Neuron (in vitro differentiated cells): ENCODE measurements around the gene KCTD18.

Experiments
- H2AFZ ChIP-seq: one replicate; pipeline ENCODE4 v1.6.1; 2013; ENCODE audit warnings: low read depth, mild to moderate bottlenecking, inconsistent platforms, low read length, moderate library complexity
- H3K27me3 ChIP-seq: one replicate; pipeline ENCODE4 v1.6.1; 2013; ENCODE audit warnings: low read length; ENCODE audit not compliant: insufficient read depth
- H3K36me3 ChIP-seq: one replicate; pipeline ENCODE4 v1.6.1; 2013; ENCODE audit warnings: low read length; ENCODE audit not compliant: insufficient read depth
- H3K4me1 ChIP-seq: one replicate; pipeline ENCODE4 v1.6.1; 2013; ENCODE audit warnings: low read length; ENCODE audit not compliant: insufficient read depth
- H3K4me3 ChIP-seq: 2 replicates; pipeline ENCODE4 v1.5.1; 2013; ENCODE audit warnings: mild to moderate bottlenecking, low read length, moderate library complexity
- H3K9me3 ChIP-seq: one replicate; pipeline ENCODE4 v1.6.1; 2013; ENCODE audit warnings: low read length

The KCTD18 gene

DNA sequence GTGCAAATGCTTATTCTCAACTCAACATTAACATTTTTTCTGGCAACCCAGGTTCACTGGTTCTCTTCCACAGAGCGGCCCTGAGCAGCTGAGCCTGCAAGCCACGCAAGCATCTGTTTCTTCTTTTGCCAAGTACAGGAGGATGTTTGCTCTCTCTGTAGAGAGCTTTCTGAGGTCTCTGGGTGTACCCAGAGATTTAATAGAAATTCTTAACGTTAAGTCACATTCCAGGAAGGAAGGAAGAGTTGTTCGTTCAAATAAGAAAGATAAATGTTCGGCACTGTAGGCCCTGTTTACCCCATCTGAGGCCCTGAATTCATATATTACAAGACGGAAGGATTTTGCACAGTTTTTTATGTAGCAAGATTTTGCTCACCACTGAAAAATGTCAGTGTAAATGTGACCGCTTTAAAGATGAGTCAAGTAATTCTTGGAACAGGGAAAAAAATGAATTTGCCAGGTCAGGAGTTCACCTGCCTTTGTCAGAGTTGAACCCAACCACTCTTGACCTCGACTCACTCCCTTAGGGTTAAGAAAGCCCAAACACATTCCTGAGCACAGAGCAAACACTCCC is 30.1 kb downstream of the KCTD18 start:
- Histone ChIP-seq H3K27me3 (no peaks in the 10 kb centered on the region), H3K9me3 (peaks cover 3% of the 10 kb centered on the region), H3K4me3 (no peak overlapping the region), H2AFZ (no peak overlapping the region), H3K36me3 (peaks cover 16% of the 10 kb centered on the region), H3K4me1 (no peaks in the 10 kb centered on the region)

DNA sequence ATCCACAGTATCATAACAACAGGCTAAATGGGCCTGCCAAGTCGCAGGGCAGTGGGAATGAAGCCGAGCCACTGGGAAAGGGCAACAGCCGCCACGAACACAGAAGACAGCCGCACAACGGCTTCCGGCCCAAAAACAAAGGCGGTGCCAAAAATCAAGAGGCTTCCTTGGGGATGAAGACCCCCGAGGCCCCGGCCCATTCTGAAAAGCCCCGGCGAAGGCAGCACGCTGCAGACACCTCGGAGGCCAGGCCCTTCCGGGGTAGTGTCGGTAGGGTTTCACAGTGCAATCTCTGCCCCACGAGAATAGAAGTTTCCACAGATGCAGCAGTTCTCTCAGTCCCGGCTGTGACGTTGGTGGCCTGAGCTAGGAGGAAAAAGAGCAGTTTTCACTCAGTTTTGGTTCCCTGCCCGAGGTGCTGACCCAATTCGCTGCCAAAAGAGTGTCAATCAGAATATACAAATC is 32.2 kb downstream of the KCTD18 start:
- H3K27me3 ChIP-seq, result no peaks in the 10 kb centered on the region
- no peaks in the 10 kb centered on the region for H3K4me1 ChIP-seq
- H2AFZ ChIP-seq, result no peak overlapping the region
- peaks cover 4% of the 10 kb centered on the region for H3K9me3 ChIP-seq
- H3K4me3 ChIP-seq, result no peak overlapping the region
- H3K36me3 ChIP-seq, result peaks cover 27% of the 10 kb centered on the region

DNA sequence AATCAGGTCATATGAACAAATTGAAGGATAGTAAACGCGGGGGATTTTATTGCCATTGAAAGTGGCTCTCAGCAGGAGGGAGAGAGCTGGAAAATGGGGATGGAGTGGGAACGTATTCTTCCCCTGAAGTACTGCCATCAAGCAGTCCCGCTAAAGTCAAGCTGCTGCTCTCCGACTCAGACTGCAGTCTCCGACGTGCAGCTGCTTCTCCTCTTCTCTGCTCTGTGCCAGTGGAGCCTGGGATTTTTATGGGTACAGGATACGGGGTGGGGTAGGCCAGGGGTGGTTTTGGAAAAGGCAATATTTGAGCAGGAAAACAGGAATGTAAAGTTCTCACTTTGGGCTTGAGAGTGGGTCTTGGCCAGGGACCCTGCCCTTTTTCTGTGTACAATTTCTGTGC is 33.0 kb downstream of the KCTD18 start:
- Histone ChIP-seq H3K27me3 (no peaks in the 10 kb centered on the region), H2AFZ (no peak overlapping the region), H3K9me3 (peaks cover 4% of the 10 kb centered on the region), H3K4me3 (no peak overlapping the region), H3K4me1 (no peaks in the 10 kb centered on the region), H3K36me3 (peaks cover 31% of the 10 kb centered on the region)

DNA sequence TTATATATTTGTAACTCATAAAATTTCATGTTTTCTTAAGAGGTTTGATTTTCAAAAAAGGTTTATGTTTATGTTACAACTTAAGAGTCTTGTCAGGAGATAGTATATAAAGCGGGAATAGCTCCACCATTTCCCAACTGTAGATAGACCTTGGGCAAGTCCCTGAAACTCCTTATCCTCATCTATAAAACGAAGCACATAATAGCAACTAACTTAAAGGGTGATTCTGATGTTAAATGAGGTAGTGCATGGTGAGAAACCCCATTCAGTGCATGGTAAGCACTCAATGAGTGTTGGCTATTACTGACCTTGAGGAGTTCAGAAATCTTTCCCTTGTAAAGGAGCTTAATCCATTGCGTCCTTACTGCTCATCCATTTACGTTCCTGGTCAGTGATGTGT is 34.1 kb downstream of the KCTD18 start:
- no peak overlapping the region for H3K4me3 ChIP-seq
- peaks cover 4% of the 10 kb centered on the region for H3K9me3 ChIP-seq
- no peak overlapping the region for H2AFZ ChIP-seq
- H3K36me3 ChIP-seq, result peaks cover 31% of the 10 kb centered on the region
- no peaks in the 10 kb centered on the region for H3K4me1 ChIP-seq
- H3K27me3 ChIP-seq, result no peaks in the 10 kb centered on the region

DNA sequence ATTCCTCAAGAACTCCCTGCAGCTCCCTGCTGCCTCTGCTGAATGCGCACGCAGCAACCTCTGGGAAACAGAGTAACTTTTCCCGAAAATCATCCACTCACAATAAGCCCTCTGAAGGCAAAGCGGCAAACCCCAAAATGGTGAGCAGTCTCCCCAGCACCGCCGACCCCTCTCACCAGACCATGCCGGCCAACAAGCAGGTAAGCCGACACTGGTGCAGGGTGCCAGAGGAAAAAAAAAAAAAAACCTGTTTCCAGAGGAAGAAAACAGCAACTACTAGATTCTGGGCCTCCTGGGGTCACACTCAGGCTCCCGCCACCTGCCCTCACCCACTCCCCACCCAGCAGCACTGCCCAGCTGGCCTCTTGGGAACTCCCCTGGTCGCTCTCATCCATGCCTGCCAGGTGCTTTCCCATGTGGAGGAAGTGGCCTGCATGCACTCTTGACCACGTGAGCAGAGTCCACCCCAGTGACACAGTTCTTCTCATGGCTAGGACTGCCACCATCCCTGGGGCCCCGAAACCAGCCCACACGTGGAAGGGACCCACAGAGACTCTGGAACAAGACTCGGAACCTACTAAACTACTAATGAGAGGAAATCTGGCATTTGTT is 36.9 kb downstream of the KCTD18 start:
- Histone ChIP-seq H3K4me1 (peaks cover 5% of the 10 kb centered on the region), H3K9me3 (peaks cover 4% of the 10 kb centered on the region), H3K27me3 (no peaks in the 10 kb centered on the region), H2AFZ (no peak overlapping the region), H3K36me3 (peaks cover 47% of the 10 kb centered on the region), H3K4me3 (no peak overlapping the region)

DNA sequence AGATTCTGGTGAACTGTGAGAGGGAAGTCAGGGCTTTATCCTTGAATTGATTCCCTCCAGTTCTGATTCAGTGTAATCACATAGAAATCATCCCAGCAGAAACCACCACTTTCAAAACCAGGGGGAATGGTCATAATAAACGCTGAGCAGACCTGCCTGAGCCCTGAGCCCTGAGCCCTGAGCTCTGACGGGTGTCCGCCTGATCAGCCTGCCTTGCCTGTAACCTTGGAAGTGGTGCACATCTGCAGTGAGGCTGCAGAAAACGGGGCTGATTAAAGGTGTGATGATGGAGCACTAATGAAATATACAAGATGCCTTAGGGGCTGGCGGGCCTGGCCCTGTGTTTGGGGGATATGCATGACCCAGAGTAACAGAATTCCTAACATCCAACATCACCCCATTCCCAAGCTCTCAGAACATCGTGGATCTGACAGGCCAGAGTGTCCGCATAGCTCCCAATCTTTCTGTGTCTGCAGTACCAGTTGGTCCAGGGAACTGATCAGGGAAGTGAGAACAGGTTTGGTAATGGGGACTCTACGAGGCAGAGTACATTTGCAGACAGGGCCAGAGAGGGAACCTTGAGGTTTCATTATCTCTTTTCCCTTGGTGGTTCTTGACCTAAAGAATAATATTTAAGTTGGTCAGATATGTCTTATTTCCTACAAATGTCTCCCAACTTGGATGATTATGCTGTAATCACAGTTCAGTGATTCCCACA is 37.8 kb downstream of the KCTD18 start:
- H3K27me3 ChIP-seq, result no peaks in the 10 kb centered on the region
- no peak overlapping the region for H2AFZ ChIP-seq
- peaks cover 4% of the 10 kb centered on the region for H3K9me3 ChIP-seq
- no peak overlapping the region for H3K4me3 ChIP-seq
- peaks cover 50% of the 10 kb centered on the region for H3K36me3 ChIP-seq
- peaks cover 5% of the 10 kb centered on the region for H3K4me1 ChIP-seq

DNA sequence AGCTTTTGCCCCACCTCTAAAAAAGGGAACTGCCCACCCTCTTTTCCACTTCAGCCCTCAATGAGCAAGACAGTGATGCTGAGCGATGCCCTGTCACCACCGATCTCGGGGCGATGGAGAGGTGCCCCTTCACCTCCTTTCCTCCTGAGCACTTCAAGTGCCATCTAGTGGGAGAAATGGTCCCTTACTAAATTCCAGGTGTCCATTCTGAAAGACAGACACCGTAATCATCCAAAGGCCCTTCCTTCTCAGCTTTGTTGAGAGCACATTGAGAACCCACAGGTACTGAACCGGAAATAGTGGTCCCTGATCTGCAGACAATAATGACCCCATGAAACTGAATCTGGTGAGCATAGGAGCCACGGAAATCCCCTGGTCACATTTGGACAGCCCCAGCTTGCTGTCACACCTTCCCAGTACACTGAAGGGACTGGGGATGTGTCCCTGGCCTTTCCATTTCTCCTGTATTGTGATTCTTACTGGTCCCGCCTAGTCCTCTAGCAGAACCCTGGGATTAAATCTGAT is 38.5 kb downstream of the KCTD18 start:
- Histone ChIP-seq H3K36me3 (peaks cover 51% of the 10 kb centered on the region), H2AFZ (no peak overlapping the region), H3K4me1 (peaks cover 5% of the 10 kb centered on the region), H3K4me3 (no peak overlapping the region), H3K9me3 (peaks cover 4% of the 10 kb centered on the region), H3K27me3 (no peaks in the 10 kb centered on the region)

DNA sequence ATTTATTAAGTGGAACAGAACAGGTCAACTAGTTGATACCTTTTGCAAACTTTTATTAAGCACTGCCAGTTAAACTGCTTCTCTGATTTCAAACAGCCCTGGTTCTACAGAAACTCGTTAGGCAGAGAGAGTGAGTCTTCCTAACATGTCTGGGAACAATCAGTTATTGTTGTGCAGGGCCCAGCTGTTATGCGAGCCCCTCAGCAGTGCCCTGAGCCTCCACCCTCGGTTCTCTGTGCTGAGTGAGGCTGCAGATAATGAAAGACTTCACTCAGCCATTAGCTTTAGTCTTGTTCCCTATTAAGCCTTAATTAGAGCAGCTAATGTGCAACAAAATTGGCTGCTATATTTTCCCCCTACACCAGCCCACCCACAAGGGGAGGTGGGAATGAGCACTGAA is 39.6 kb downstream of the KCTD18 start:
- peaks cover 4% of the 10 kb centered on the region for H3K9me3 ChIP-seq
- H3K27me3 ChIP-seq, result no peaks in the 10 kb centered on the region
- peaks cover 5% of the 10 kb centered on the region for H3K4me1 ChIP-seq
- no peak overlapping the region for H3K4me3 ChIP-seq
- peaks cover 50% of the 10 kb centered on the region for H3K36me3 ChIP-seq
- no peak overlapping the region for H2AFZ ChIP-seq

DNA sequence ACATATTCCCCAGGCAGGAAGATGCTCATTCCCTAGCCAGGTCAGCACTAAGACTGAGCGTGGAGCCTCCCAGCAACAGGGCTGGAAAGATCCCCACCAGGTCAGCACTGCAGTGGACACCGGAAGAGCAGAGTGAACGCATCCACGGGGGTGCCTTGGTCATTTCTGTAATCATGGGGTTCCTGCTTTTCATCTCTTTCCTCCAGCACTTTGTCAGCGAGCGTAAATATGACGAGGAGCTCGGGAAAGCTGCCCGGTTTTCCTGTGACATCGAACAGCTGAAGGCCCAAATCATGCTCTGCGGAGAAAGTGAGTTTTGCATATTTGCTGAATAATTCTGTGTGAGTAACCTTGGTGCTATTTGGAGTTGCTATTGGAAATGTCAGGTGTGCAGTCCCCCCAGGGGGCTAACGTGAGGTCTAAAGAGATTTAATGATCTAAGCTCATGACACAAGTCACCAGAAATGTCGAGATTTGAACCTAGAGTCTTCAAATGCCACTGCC is 40.1 kb downstream of the KCTD18 start:
- peaks cover 5% of the 10 kb centered on the region for H3K4me1 ChIP-seq
- no peak overlapping the region for H3K4me3 ChIP-seq
- H3K36me3 ChIP-seq, result peaks cover 45% of the 10 kb centered on the region
- no peak overlapping the region for H2AFZ ChIP-seq
- H3K9me3 ChIP-seq, result peaks cover under 1% of the 10 kb centered on the region
- H3K27me3 ChIP-seq, result no peaks in the 10 kb centered on the region

DNA sequence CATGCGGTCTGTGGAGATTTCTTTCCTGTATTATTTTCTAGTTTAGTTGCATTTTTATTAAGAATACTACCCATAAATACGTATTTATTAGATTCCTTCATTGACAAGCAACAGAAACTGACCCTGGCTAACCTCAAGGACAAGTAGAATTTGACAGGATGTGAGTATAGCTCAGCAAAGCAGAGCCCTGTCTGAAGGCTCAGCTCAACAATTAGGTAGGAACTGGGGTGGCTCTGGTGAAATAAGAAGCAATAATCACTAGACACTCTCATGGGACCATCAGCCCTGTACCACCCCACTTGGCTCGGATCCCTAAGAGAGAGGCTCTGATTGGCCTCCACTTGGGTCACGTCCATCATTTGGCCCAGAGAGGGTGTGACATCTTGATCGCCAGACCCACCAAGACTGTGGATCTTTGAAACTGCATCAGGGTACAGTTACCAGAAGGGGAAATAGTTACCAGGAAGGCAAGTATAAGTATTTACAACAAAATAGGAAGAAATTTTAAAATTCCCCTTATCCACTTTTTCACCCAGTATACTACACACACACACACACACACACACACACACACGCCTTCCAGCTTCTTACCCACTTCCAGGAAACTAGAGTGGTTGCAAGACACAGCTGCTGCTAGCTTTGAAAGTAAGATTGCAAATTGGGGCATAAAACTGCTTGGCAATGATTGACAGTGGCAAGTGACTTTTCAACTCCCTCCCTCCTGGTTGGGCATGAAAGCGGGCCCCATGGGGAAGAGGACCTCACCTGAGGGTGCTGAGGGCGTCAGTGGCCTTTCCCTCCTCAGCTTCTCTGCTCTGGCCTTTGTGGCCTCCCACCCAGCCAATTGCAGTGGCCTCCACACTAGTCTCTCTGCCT is 41.8 kb downstream of the KCTD18 start:
- H3K36me3 ChIP-seq, result peaks cover 42% of the 10 kb centered on the region
- no peaks in the 10 kb centered on the region for H3K27me3 ChIP-seq
- H3K4me1 ChIP-seq, result peaks cover 5% of the 10 kb centered on the region
- H3K4me3 ChIP-seq, result no peak overlapping the region
- no peak overlapping the region for H2AFZ ChIP-seq
- H3K9me3 ChIP-seq, result no peaks in the 10 kb centered on the region

DNA sequence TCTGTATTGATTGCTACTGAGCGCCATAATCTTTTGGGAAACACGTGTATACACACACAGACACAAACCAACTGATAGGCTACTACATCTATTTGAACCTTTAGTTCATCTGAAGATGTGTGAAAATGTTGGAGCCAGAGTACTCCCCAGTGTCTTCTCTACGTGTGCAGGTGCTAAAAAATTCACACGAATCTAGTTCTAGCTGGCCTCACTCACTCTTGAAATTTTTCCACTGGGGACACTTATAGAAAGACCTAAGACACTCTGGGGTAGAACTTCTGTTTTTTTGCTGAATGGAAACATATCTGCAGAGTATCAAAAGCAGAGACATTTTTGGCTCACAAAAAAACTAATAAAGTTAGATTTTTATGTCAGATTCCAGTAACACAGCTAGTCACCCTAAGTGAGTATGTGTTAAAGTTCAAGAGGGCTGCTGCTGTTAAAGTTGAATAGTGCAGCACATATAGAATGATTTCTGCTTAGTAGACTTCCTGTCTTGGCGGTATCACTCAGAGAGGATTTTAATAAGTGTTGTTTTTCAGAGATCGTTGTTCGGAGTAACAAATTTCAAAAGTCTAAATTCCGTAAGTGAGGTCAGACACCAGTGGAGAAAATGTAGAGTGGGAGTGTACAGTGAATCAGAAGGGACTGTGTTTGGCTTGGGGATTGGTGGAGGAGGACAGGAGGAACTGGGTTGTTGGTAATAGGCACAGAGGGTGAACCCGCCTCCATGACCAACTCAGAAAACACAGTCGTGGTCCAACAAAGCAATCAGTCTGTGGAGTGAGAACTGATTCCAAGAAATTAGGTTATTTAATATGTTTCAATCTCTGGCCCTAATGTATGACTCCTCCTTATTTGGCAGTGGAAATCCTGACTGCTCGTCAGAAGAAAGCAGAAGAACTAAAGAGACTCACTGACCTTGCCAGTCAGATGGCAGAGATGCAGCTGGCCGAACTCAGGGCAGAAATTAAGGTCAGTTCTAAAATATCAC is 43.1 kb downstream of the KCTD18 start:
- Histone ChIP-seq H3K9me3 (no peaks in the 10 kb centered on the region), H2AFZ (no peak overlapping the region), H3K4me3 (no peak overlapping the region), H3K4me1 (peaks cover 5% of the 10 kb centered on the region), H3K36me3 (peaks cover 41% of the 10 kb centered on the region), H3K27me3 (no peaks in the 10 kb centered on the region)

DNA sequence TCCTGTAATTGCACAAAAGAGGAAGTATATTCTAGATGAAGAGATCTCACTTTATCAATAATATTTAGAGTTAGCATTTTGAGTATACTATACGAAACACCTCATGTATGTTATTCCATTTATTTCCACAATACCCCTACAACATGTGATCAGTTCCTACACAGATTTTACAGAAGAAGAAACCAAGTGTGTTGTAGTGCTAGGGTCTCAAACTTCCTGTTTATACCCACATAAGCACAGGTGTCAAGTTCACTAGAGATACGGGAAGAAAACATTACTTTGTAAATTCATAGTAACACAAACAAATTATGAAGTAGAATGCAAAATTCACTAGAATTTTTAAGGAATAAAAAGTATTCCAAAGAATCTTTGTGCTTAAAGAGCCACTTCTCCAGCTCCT is 46.4 kb downstream of the KCTD18 start:
- Histone ChIP-seq H3K9me3 (no peaks in the 10 kb centered on the region), H3K4me1 (no peaks in the 10 kb centered on the region), H2AFZ (no peak overlapping the region), H3K36me3 (peaks cover 30% of the 10 kb centered on the region), H3K4me3 (no peak overlapping the region), H3K27me3 (no peaks in the 10 kb centered on the region)
